Measurements from ENCODE around the gene DEGS2. TPM values are rescaled to one million over a fixed set of nuclear protein-coding genes. Genes with fewer than 3 reads are reported as not detected.

DEGS2 gene
- total RNA-seq, 1 experiment from 2014 or later = 1.6 TPM

DNA sequence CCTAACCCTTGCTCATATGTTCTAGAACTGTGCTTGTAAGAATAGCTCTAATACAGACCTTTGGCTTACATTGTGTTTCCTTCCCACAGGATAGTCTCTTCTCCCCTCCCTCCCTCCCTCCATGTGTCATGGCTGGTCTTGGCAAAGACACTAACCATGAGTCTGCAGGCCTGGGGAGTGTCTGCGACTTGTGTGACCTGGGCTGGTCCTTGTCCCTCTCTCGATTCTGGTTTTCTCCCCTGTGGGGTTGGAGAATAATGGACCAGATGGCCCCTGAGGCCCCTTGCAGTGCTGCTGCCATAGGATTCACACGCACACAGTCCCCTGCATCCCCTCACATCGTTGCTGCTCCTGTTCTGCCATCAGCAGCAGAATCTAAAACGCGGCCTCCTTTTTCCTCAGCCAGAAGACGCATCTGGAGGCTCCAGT, 30.3 kb downstream of the DEGS2 start:
- POLR2A ChIA-PET (ENCODE audit: unreplicated experiment) = no interaction called here
- DNase-seq = peak; percentile 36
- H3K36me3 ChIP-seq (ENCODE audit: low read depth, low read length) = no peaks in the 10 kb centered on the region
- no peaks in the 10 kb centered on the region for H3F3A ChIP-seq (ENCODE audit: low read length, unreplicated experiment)
- no peaks in the 10 kb centered on the region for H3K9me2 ChIP-seq (replicated peaks; ENCODE audit: low read length)
- CTCF ChIA-PET = no interaction called here
- H3K9me3 ChIP-seq (ENCODE audit: low read length) = no peaks in the 10 kb centered on the region
- no peaks in the 10 kb centered on the region for H4K20me1 ChIP-seq (ENCODE audit: low read length)
- H3K9ac ChIP-seq (ENCODE audit: low read length) = no peak overlapping the region
- no peaks in the 10 kb centered on the region for H3K79me2 ChIP-seq (ENCODE audit: low read length)
- no peaks in the 10 kb centered on the region for H3K27me3 ChIP-seq (ENCODE audit: low read length)
- intact Hi-C loops (cut with micrococcal nuclease) = no loop called here
- peak; percentile 68 for ATAC-seq
- H3K4me3 ChIP-seq (ENCODE audit: low read length) = no peak overlapping the region
- no peak overlapping the region for H3K27ac ChIP-seq (ENCODE audit: low read length)
- BruUV-seq (replicated peaks) = no TSS peak
- no peak overlapping the region for H3K4me2 ChIP-seq (ENCODE audit: low read length)
- TF ChIP-seq, protein P1, sequence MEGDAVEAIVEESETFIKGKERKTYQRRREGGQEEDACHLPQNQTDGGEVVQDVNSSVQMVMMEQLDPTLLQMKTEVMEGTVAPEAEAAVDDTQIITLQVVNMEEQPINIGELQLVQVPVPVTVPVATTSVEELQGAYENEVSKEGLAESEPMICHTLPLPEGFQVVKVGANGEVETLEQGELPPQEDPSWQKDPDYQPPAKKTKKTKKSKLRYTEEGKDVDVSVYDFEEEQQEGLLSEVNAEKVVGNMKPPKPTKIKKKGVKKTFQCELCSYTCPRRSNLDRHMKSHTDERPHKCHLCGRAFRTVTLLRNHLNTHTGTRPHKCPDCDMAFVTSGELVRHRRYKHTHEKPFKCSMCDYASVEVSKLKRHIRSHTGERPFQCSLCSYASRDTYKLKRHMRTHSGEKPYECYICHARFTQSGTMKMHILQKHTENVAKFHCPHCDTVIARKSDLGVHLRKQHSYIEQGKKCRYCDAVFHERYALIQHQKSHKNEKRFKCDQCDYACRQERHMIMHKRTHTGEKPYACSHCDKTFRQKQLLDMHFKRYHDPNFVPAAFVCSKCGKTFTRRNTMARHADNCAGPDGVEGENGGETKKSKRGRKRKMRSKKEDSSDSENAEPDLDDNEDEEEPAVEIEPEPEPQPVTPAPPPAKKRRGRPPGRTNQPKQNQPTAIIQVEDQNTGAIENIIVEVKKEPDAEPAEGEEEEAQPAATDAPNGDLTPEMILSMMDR (conservative IDR thresholded peaks at IDR 0.05; ENCODE audit: low read depth, low read length) = no peak
- TF ChIP-seq EZH2 (IDR thresholded peaks at IDR 0.05; ENCODE audit: low read length, unreplicated experiment) (no peak), EZH2phosphoT487 (IDR thresholded peaks at IDR 0.05; ENCODE audit: borderline replicate concordance, low read length) (no peak)
- H2AFZ ChIP-seq (ENCODE audit: low read length) = no peak overlapping the region
- no peaks in the 10 kb centered on the region for H3K4me1 ChIP-seq (ENCODE audit: insufficient read depth, low read length)

DNA sequence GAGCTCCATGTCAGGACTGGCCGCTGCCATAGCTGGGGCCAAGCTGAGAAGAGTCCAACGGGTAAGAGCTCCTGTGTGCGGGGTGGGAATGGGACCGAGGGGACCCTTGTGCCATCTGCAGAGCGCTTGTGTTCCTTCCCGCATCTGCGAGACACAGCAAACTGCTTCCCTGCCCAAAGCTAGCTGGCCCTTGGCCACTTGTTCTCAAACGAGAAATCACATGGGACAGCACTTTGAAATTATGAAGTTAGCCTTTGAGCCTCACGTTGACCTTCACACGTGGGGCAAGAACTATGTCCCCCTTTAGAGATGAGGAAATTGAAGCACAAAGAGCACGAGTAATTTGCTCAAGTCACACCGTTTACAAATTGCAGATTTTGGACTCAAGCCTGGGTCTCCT, 30.8 kb downstream of the DEGS2 start:
- intact Hi-C loops (cut with micrococcal nuclease) = no loop called here
- no peak for TF ChIP-seq EZH2phosphoT487 (IDR thresholded peaks at IDR 0.05; ENCODE audit: borderline replicate concordance, low read length)
- TF ChIP-seq, protein P1 (conservative IDR thresholded peaks at IDR 0.05; ENCODE audit: low read depth, low read length) = no peak
- TF ChIP-seq EZH2 (IDR thresholded peaks at IDR 0.05; ENCODE audit: low read length, unreplicated experiment) = no peak
- H4K20me1 ChIP-seq (ENCODE audit: low read length) = no peaks in the 10 kb centered on the region
- no peaks in the 10 kb centered on the region for H3K36me3 ChIP-seq (ENCODE audit: low read depth, low read length)
- POLR2A ChIA-PET (ENCODE audit: unreplicated experiment) = no interaction called here
- no peak overlapping the region for H3K9ac ChIP-seq (ENCODE audit: low read length)
- no peak overlapping the region for H3K27ac ChIP-seq (ENCODE audit: low read length)
- DNase-seq (no peak), ATAC-seq (no peak)
- no peaks in the 10 kb centered on the region for H3K4me1 ChIP-seq (ENCODE audit: insufficient read depth, low read length)
- no TSS peak for BruUV-seq (replicated peaks)
- H3K9me3 ChIP-seq (ENCODE audit: low read length) = no peaks in the 10 kb centered on the region
- no peak overlapping the region for H2AFZ ChIP-seq (ENCODE audit: low read length)
- no peak overlapping the region for H3K4me3 ChIP-seq (ENCODE audit: low read length)
- CTCF ChIA-PET = no interaction called here
- H3K4me2 ChIP-seq (ENCODE audit: low read length) = no peak overlapping the region
- H3F3A ChIP-seq (ENCODE audit: low read length, unreplicated experiment) = no peaks in the 10 kb centered on the region
- no peaks in the 10 kb centered on the region for H3K27me3 ChIP-seq (ENCODE audit: low read length)
- H3K79me2 ChIP-seq (ENCODE audit: low read length) = no peaks in the 10 kb centered on the region
- no peaks in the 10 kb centered on the region for H3K9me2 ChIP-seq (replicated peaks; ENCODE audit: low read length)

DNA sequence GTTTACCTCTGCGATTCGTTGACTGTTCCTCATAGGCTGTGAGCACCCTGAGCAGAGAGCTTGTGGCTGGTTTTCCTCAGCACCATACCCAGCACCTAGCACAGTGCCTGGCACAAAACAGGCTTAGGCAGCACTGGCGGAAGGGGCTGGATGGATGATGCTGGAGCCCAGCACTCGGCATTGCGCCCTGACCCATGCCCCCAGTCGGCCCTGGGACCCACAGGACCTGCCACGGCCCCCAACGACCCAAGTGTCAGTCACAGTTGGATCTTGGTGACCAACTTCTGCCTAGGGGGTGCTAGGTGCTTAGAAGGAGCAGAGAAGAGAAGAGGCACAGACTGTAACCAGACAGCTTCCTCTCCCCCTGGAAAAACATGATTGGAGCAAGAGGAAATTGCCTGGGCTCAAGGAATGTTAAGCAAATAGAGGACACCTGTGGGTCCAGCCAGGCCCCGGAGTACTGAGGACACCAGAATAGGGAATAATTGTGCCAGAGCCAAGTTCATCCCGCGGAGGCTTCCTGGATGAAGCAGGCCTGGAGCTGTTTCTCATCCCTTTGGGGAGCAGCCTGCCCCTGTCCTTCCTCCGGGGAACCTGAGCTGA, 31.5 kb downstream of the DEGS2 start:
- TF ChIP-seq, protein P1 (conservative IDR thresholded peaks at IDR 0.05; ENCODE audit: low read depth, low read length) = no peak
- TF ChIP-seq EZH2 (IDR thresholded peaks at IDR 0.05; ENCODE audit: low read length, unreplicated experiment) (no peak), EZH2phosphoT487 (IDR thresholded peaks at IDR 0.05; ENCODE audit: borderline replicate concordance, low read length) (no peak)
- DNase-seq (no peak), ATAC-seq (no peak)
- Histone ChIP-seq H3K4me3 (ENCODE audit: low read length) (no peak overlapping the region), H3F3A (ENCODE audit: low read length, unreplicated experiment) (no peaks in the 10 kb centered on the region), H4K20me1 (ENCODE audit: low read length) (no peaks in the 10 kb centered on the region), H3K9ac (ENCODE audit: low read length) (no peak overlapping the region), H2AFZ (ENCODE audit: low read length) (no peak overlapping the region), H3K4me2 (ENCODE audit: low read length) (no peak overlapping the region), H3K36me3 (ENCODE audit: low read depth, low read length) (no peaks in the 10 kb centered on the region), H3K27me3 (ENCODE audit: low read length) (no peaks in the 10 kb centered on the region), H3K9me3 (ENCODE audit: low read length) (no peaks in the 10 kb centered on the region), H3K27ac (ENCODE audit: low read length) (no peak overlapping the region), H3K79me2 (ENCODE audit: low read length) (no peaks in the 10 kb centered on the region), H3K4me1 (ENCODE audit: insufficient read depth, low read length) (no peaks in the 10 kb centered on the region), H3K9me2 (replicated peaks; ENCODE audit: low read length) (no peaks in the 10 kb centered on the region)
- BruUV-seq (replicated peaks) = no TSS peak
- ChIA-PET POLR2A (ENCODE audit: unreplicated experiment) (no interaction called here), CTCF (no interaction called here)
- intact Hi-C loops (cut with micrococcal nuclease) = no loop called here

Measured in PC-3 (cell line).